Endothelial cell of umbilical vein (primary cell): ENCODE measurements around the gene B9D1. TPM values are rescaled to one million over a fixed set of nuclear protein-coding genes. Genes with fewer than 3 reads are reported as not detected.
A peak's percentile ranks its signal among the peaks of the same experiment; 100 is the strongest.

Experiments
- BruUV-seq: library from RNA; stranded (reverse); fragments of 400-500 nt; replicated peaks from 2 replicates; lab custom pipeline; 2021; lab: Mats Ljungman, UMichigan
- CTCF ChIA-PET: fragments of 300-600, 350-600 bp; sonication (Branson Sonifier 250); formaldehyde crosslinking; loops from one replicate; lab custom pipeline; 2021; ENCODE audit warnings: antibody characterized with exemption, inconsistent platforms; lab: Charles Lee
- POLR2A ChIA-PET: fragments of 300-600, 350-600 bp; sonication (Branson Sonifier 250); formaldehyde crosslinking; loops from one replicate; lab custom pipeline; 2021; ENCODE audit warnings: antibody characterized with exemption, inconsistent platforms; lab: Charles Lee
- DNase-seq: peaks from one replicate; pipeline ENCODE4 v3.0.0-alpha.2; 2011; ENCODE audit warnings: low read depth, low spot score
- FAIRE-seq: peaks from 2 replicates; lab custom pipeline; 2011; peaks lifted over from hg19 to GRCh38; lab: Jason Lieb, UNC
- H2AFZ ChIP-seq: 2 replicates; pipeline ENCODE4 v1.6.0; 2012; ENCODE audit warnings: low read depth, low read length, control low read depth, inconsistent platforms
- H3K27ac ChIP-seq: 2 replicates; pipeline ENCODE4 v1.5.1; 2011; ENCODE audit warnings: low read depth, mild to moderate bottlenecking, control low read depth, low read length, moderate library complexity; ENCODE audit not compliant: insufficient read depth
- H3K27me3 ChIP-seq, 2 experiments: 2 replicates each; pipeline versions ENCODE4 v1.6.0 to v1.6.1; 2011; ENCODE audit warnings: low read length in 2 of 2, mixed read lengths in 1 of 2; ENCODE audit not compliant: control insufficient read depth in 2 of 2, insufficient read depth in 2 of 2
- H3K36me3 ChIP-seq, 2 experiments: 2 replicates in 1 of 2; 3 replicates in 1 of 2; pipeline ENCODE4 v1.5.1; 2011; ENCODE audit warnings: low read length in 2 of 2, mild to moderate bottlenecking in 1 of 2, moderate library complexity in 1 of 2; ENCODE audit not compliant: control insufficient read depth in 2 of 2, insufficient read depth in 2 of 2; ENCODE audit errors: extremely low read depth in 1 of 2
- H3K4me1 ChIP-seq: 3 replicates; pipeline ENCODE4 v1.5.1; 2011; ENCODE audit warnings: mild to moderate bottlenecking, low read length; ENCODE audit not compliant: control insufficient read depth, insufficient read depth; ENCODE audit errors: extremely low read depth
- H3K4me2 ChIP-seq: 2 replicates; pipeline ENCODE4 v1.6.1; 2011; ENCODE audit warnings: low read length, control low read depth, mixed read lengths; ENCODE audit not compliant: insufficient read depth
- H3K4me3 ChIP-seq, 3 experiments: fragments of 200-600 bp in 1 of 3; sonication (generic), shearing (Covaris generic) in 1 of 3; replicated peaks in 1 of 3; 2 replicates each; pipeline ENCODE4 v1.5.1; 2011 to 2016; ENCODE audit warnings: control low read depth in 3 of 3, low read length in 3 of 3, mild to moderate bottlenecking in 2 of 3, inconsistent platforms in 1 of 3, low read depth in 1 of 3, moderate library complexity in 1 of 3; ENCODE audit not compliant: insufficient read depth in 1 of 3
- H3K79me2 ChIP-seq: 2 replicates; pipeline ENCODE4 v1.6.0; 2012; ENCODE audit warnings: low read length, inconsistent platforms; ENCODE audit not compliant: control insufficient read depth, insufficient read depth
- H3K9ac ChIP-seq: replicated peaks from 2 replicates; pipeline ENCODE3; 2011; ENCODE audit warnings: low read length, control low read depth; ENCODE audit not compliant: insufficient read depth; ENCODE audit errors: extremely low read depth
- H3K9me1 ChIP-seq: replicated peaks from 3 replicates; pipeline ENCODE4 v1.6.0; 2011; ENCODE audit warnings: mild to moderate bottlenecking, low read length; ENCODE audit not compliant: control insufficient read depth, insufficient read depth; ENCODE audit errors: extremely low read depth
- H3K9me3 ChIP-seq: replicated peaks from 2 replicates; pipeline ENCODE4 v1.5.1; 2012; ENCODE audit warnings: low read length, inconsistent platforms; ENCODE audit not compliant: control insufficient read depth, insufficient read depth
- H4K20me1 ChIP-seq: replicated peaks from 2 replicates; pipeline ENCODE3; 2011; ENCODE audit warnings: mild to moderate bottlenecking, low read length; ENCODE audit not compliant: control insufficient read depth, insufficient read depth; ENCODE audit errors: extremely low read depth
- EZH2 ChIP-seq: IDR thresholded peaks from 2 replicates; pipeline ENCODE4 v1.6.1; 2012; ENCODE audit warnings: borderline replicate concordance, low read depth, mild to moderate bottlenecking, moderate library complexity, low read length, inconsistent platforms; ENCODE audit not compliant: severe bottlenecking
- FOS ChIP-seq: IDR thresholded peaks from 2 replicates; pipeline ENCODE4 v1.6.1; 2011; ENCODE audit warnings: mild to moderate bottlenecking, low read length, moderate library complexity, borderline replicate concordance; ENCODE audit not compliant: insufficient read depth
- GATA2 ChIP-seq: IDR thresholded peaks from 2 replicates; pipeline ENCODE4 v1.7.0; 2011; ENCODE audit warnings: low read depth, mild to moderate bottlenecking, moderate library complexity, mixed read lengths, low read length; ENCODE audit not compliant: insufficient read length, insufficient read depth
- JUN ChIP-seq: IDR thresholded peaks from 2 replicates; pipeline ENCODE4 v1.6.1; 2011; ENCODE audit warnings: borderline replicate concordance, low read depth; ENCODE audit not compliant: insufficient read length, insufficient read depth
- MYC ChIP-seq: IDR thresholded peaks from one replicate; pipeline ENCODE4 v1.6.1; 2011; ENCODE audit warnings: mild to moderate bottlenecking, low read depth, low read length
- POLR2A ChIP-seq: IDR thresholded peaks from 2 replicates; pipeline ENCODE4 v1.6.1; 2012; ENCODE audit warnings: low read depth, mild to moderate bottlenecking, control low read depth, low read length
- POLR2AphosphoS5 ChIP-seq: IDR thresholded peaks from 2 replicates; pipeline ENCODE4 v1.6.1; 2012; ENCODE audit warnings: low read depth, mild to moderate bottlenecking, control low read depth, low read length, moderate library complexity; ENCODE audit not compliant: insufficient read depth
- dilution Hi-C: fragments of 300-500 bp; cut with MboI; formaldehyde crosslinking; loops from one replicate; pipeline ENCODE4 v1.15.0; 2019; ENCODE audit warnings: low sequenced_read_pairs; ENCODE audit not compliant: extremely low pct_ligation_motif_present
- intact Hi-C: fragments of 100-400 bp; cut with micrococcal nuclease; formaldehyde crosslinking; loops from one replicate; pipeline ENCODE4 v1.10.0; 2022
- polyA plus RNA-seq, 4 experiments: library from polyadenylated mRNA; depleted of rRNA in 3 of 4; stranded (reverse) in 3 of 4; unstranded in 1 of 4; fragments of >200 nt; gene quantifications; 2 replicates each; pipeline versions ENCODE4 v1.2.1 to v1.2.3, GENCODE V29; 2011 to 2012; ENCODE audit warnings: missing spikeins in 1 of 4
- total RNA-seq: library from RNA; stranded (reverse); gene quantifications from 2 replicates; pipeline ENCODE4 v1.2.3, GENCODE V29; 2021
- TF ChIP-seq, protein P1 (sequence below): IDR thresholded peaks from 2 replicates; pipeline ENCODE4 v1.6.1; 2011; ENCODE audit not compliant: insufficient read depth, insufficient read length
- TF ChIP-seq, protein P2 (sequence below), 2 donors: IDR thresholded peaks; 1 replicate in 1 of 2; 2 replicates in 1 of 2; pipeline ENCODE4 v1.5.1; 2011; ENCODE audit warnings: low read length in 2 of 2, mild to moderate bottlenecking in 2 of 2, moderate library complexity in 2 of 2, control low read depth in 1 of 2, inconsistent platforms in 1 of 2, low read depth in 1 of 2; ENCODE audit not compliant: insufficient read depth in 1 of 2; ENCODE audit errors: extremely low read depth in 1 of 2

B9D1 gene
- total and polyA plus RNA-seq, 2 donors (not counting 3 experiments of a cell fraction or from before 2014, with no cell fraction given): 20.5 to 55.8 TPM

DNA sequence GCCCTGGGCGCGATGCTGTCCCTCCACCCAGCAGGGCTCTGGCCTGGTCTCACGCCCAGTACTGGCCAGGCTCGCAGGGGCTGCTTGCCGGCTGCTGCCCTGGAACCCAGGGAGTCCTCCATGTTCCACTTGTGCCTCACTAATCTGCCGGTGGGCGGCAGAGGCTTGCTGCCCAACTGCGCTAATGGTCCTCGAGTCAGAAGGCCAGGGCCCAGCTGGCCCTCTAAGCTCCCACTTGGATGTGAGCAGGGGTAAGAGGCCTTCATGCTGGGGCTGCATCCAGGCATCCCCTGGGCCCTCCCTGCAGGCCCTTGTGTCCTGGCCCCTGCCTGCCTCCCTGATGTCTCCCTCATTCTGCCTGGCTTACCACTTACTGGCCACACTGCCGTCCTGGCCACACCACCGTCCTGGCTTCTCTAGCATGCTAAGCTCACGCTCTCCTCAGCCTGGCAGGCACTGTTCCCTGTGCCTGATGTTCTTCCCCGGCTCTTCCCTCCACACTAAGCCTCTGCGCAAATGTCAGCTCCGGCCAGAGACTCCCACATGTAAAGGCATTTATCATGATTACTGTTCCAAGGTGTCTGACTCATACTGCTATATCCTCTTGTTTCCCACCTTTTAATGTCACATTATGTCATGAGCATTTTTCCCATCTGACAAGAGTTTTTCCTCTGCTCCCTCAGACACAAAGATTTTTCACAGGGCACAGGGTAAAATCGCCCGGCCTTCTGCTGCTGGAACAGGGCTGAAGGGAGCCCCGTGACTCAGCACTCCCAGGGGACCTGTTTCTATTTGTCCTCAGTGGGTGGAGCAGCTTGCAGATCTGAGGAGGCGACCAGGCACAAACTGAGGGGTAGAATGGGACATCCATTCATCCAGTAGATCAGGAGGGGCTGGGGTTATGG is 15.9 kb downstream of the B9D1 start:
- H2AFZ ChIP-seq: no peak overlapping the region
- no peaks in the 10 kb centered on the region for H4K20me1 ChIP-seq
- no peaks in the 10 kb centered on the region for H3K79me2 ChIP-seq
- peak; percentile 66 for FAIRE-seq
- dilution Hi-C loops: no loop called here
- no peaks in the 10 kb centered on the region for H3K36me3 ChIP-seq
- no peak overlapping the region for H3K4me2 ChIP-seq
- H3K27me3 ChIP-seq: no peaks in the 10 kb centered on the region
- H3K27ac ChIP-seq: no peak overlapping the region
- no peaks in the 10 kb centered on the region for H3K9me1 ChIP-seq
- CTCF ChIA-PET: interaction anchor here (0.7 to 2.3 kb wide), 3 partner anchors 9 to 416 kb away, joined by 3 to 13 read pairs (median 4); no protein-coding TSS in a partner anchor
- H3K9me3 ChIP-seq: no peaks in the 10 kb centered on the region
- BruUV-seq: no TSS peak
- H3K9ac ChIP-seq: no peak overlapping the region
- intact Hi-C loops: loop anchor here (5.0 kb wide), 1 partner anchor 34 kb away; no protein-coding TSS in a partner anchor
- POLR2A ChIA-PET: interaction anchor here (0.6 kb wide), 2 partner anchors 20 to 83 kb away, joined by 3 to 12 read pairs; no protein-coding TSS in a partner anchor
- peak; percentile 33 for DNase-seq
- H3K4me1 ChIP-seq: peaks cover 8% of the 10 kb centered on the region
- TF ChIP-seq GATA2 (no peak), MYC (no peak), POLR2A (no peak), FOS (no peak), JUN (no peak), EZH2 (no peak), POLR2AphosphoS5 (no peak)
- TF ChIP-seq, protein P1, sequence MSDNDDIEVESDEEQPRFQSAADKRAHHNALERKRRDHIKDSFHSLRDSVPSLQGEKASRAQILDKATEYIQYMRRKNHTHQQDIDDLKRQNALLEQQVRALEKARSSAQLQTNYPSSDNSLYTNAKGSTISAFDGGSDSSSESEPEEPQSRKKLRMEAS: no peak
- TF ChIP-seq, protein P2, sequence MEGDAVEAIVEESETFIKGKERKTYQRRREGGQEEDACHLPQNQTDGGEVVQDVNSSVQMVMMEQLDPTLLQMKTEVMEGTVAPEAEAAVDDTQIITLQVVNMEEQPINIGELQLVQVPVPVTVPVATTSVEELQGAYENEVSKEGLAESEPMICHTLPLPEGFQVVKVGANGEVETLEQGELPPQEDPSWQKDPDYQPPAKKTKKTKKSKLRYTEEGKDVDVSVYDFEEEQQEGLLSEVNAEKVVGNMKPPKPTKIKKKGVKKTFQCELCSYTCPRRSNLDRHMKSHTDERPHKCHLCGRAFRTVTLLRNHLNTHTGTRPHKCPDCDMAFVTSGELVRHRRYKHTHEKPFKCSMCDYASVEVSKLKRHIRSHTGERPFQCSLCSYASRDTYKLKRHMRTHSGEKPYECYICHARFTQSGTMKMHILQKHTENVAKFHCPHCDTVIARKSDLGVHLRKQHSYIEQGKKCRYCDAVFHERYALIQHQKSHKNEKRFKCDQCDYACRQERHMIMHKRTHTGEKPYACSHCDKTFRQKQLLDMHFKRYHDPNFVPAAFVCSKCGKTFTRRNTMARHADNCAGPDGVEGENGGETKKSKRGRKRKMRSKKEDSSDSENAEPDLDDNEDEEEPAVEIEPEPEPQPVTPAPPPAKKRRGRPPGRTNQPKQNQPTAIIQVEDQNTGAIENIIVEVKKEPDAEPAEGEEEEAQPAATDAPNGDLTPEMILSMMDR (IDR thresholded peaks at IDR 0.05; ENCODE audit: extremely low read depth in 1 of 2, insufficient read depth in 1 of 2, low read depth in 1 of 2, low read length in 2 of 2): no peak
- no peak overlapping the region for H3K4me3 ChIP-seq
